ENCODE results near the gene TMEM248.
"Not testable (repeated sequence)": the region's sequence is repeated elsewhere in the genome, so short reads cannot be mapped to it uniquely, and the experiment has no call there.

Gene TMEM248

GRCh38 chr7:66920769-66921395, at the start of gene TMEM248:
Gene TMEM248 (plus strand): TSS chr7:66921225. CDS start chr7:66941866, 20,641 bp downstream.
- peak; percentile 74 to 79 for DNase-seq

GRCh38 chr7:66873476-66873875, 47.5 kb upstream of the TMEM248 start:
- no peak for DNase-seq

GRCh38 chr7:66877577-66878300, 43.3 kb upstream of the TMEM248 start:
- DNase-seq: no peak

- DNase-seq: not testable (repeated sequence)
These were observed 42.7 kb upstream of the TMEM248 start for GRCh38 chr7:66878301-66878685.

- DNase-seq: peak in 1 of 2 experiments; percentile 24
These were observed 41.0 kb upstream of the TMEM248 start for GRCh38 chr7:66880053-66880452.

GRCh38 chr7:66880577-66880976, 40.4 kb upstream of the TMEM248 start:
- DNase-seq: not testable (repeated sequence)

- no peak for DNase-seq
These were observed 37.3 kb upstream of the TMEM248 start for GRCh38 chr7:66883716-66884115.

GRCh38 chr7:66884556-66884955, 36.5 kb upstream of the TMEM248 start:
- DNase-seq: not testable (repeated sequence)

- DNase-seq: no peak
These were observed 34.9 kb upstream of the TMEM248 start for GRCh38 chr7:66886152-66886551.

GRCh38 chr7:66888223-66888622, 32.8 kb upstream of the TMEM248 start:
- not testable (repeated sequence) for DNase-seq

GRCh38 chr7:66894463-66895080, 26.5 kb upstream of the TMEM248 start:
- no peak for DNase-seq

- no peak for DNase-seq
These were observed 24.6 kb upstream of the TMEM248 start for GRCh38 chr7:66896441-66896840.

- no peak for DNase-seq
These were observed 21.3 kb upstream of the TMEM248 start for GRCh38 chr7:66899552-66900280.

- no peak for DNase-seq
These were observed 18.8 kb upstream of the TMEM248 start for GRCh38 chr7:66901941-66902843.

- DNase-seq: no peak
These were observed 18.2 kb upstream of the TMEM248 start for GRCh38 chr7:66902844-66903180.

- no peak for DNase-seq
These were observed 17.5 kb upstream of the TMEM248 start for GRCh38 chr7:66903360-66904062.

GRCh38 chr7:66904063-66904593, 16.9 kb upstream of the TMEM248 start:
- DNase-seq: no peak

GRCh38 chr7:66905278-66905677, 15.7 kb upstream of the TMEM248 start:
- DNase-seq: no peak

GRCh38 chr7:66905689-66906088, 15.3 kb upstream of the TMEM248 start:
- no peak for DNase-seq

- DNase-seq: no peak
These were observed 13.3 kb upstream of the TMEM248 start for GRCh38 chr7:66907731-66908130.

GRCh38 chr7:66908598-66908997, 12.4 kb upstream of the TMEM248 start:
- not testable (repeated sequence) for DNase-seq

Data from NCI-H187 (cell line).